Measurements from ENCODE around the gene SPEF1. TPM values are rescaled to one million over a fixed set of nuclear protein-coding genes. Genes with fewer than 3 reads are reported as not detected.

The SPEF1 gene
- total and polyA plus RNA-seq, 2 of the 13 experiments (the other 11 are each of a cell fraction or from before 2014, with no cell fraction given): 0.11 to 0.27 TPM

GRCh38 chr20:3749689-3750531 is 31.3 kb downstream of the SPEF1 start (continued):
- TF ChIP-seq MAX (IDR thresholded peaks at IDR 0.05): peak; percentile 53; the same call in 1 of the 2 replicates
- TF ChIP-seq YY1 (IDR thresholded peaks at IDR 0.05; ENCODE audit: insufficient read depth, insufficient replicate concordance, low read depth, low read length): peak; percentile 79
- TF ChIP-seq KDM5B (CRISPR knock-in tag; IDR thresholded peaks at IDR 0.05; ENCODE audit: borderline replicate concordance): peak; percentile 74
- TF ChIP-seq KLF12 (CRISPR knock-in tag; IDR thresholded peaks at IDR 0.05; ENCODE audit: borderline replicate concordance): peak; percentile 95
- peak; percentile 48; the same call in 1 of the 2 replicates for TF ChIP-seq ETV5 (CRISPR knock-in tag; IDR thresholded peaks at IDR 0.05; ENCODE audit: borderline replicate concordance)
- TF ChIP-seq POLR2G (IDR thresholded peaks at IDR 0.05; ENCODE audit: low read depth, low read length): peak; percentile 63
- peak; percentile 64 for TF ChIP-seq HDAC2 (CRISPR knock-in tag; IDR thresholded peaks at IDR 0.05)
- TF ChIP-seq FOXK1 (CRISPR knock-in tag; IDR thresholded peaks at IDR 0.05; ENCODE audit: borderline replicate concordance, low read depth): peak; percentile 14; the same call in 1 of the 2 replicates
- peak; percentile 72 for TF ChIP-seq HDAC1 (CRISPR knock-in tag; IDR thresholded peaks at IDR 0.05)
- peak; percentile 89 for TF ChIP-seq IKZF4 (CRISPR knock-in tag; IDR thresholded peaks at IDR 0.05; ENCODE audit: borderline replicate concordance, low read depth, not compliant biosample characterization)
- TF ChIP-seq, protein P1, sequence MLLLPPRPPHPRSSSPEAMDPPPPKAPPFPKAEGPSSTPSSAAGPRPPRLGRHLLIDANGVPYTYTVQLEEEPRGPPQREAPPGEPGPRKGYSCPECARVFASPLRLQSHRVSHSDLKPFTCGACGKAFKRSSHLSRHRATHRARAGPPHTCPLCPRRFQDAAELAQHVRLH (CRISPR knock-in tag; IDR thresholded peaks at IDR 0.05; ENCODE audit: borderline replicate concordance, low read depth): peak; percentile 57; the same call in 1 of the 2 replicates
- no peak for TF ChIP-seq ZNF34 (CRISPR knock-in tag; IDR thresholded peaks at IDR 0.05; ENCODE audit: borderline replicate concordance)
- peak; percentile 30; the same call in 1 of the 2 replicates for TF ChIP-seq KLF13 (CRISPR knock-in tag; IDR thresholded peaks at IDR 0.05)
- TF ChIP-seq HOXD1 (CRISPR knock-in tag; IDR thresholded peaks at IDR 0.05): peak; percentile 51; the same call in 1 of the 2 replicates
- TF ChIP-seq NR2F2 (IDR thresholded peaks at IDR 0.05; ENCODE audit: borderline replicate concordance, low read depth): no peak; the same call in 1 of the 2 replicates
- TF ChIP-seq MEIS2 (CRISPR knock-in tag; IDR thresholded peaks at IDR 0.05): peak; percentile 79; the same call in 1 of the 2 replicates
- TF ChIP-seq SMAD1 (CRISPR knock-in tag; IDR thresholded peaks at IDR 0.05; ENCODE audit: borderline replicate concordance, low read depth): peak; percentile 53; the same call in 1 of the 2 replicates
- TF ChIP-seq CENPX (CRISPR knock-in tag; IDR thresholded peaks at IDR 0.05): no peak
- TF ChIP-seq CBX5 (CRISPR knock-in tag; IDR thresholded peaks at IDR 0.05; ENCODE audit: borderline replicate concordance): 0 out of 2 replicates have a peak, but pooled peaks have one; percentile 46
- peak; percentile 52; the same call in 1 of the 2 replicates for TF ChIP-seq FOXO1 (CRISPR knock-in tag; IDR thresholded peaks at IDR 0.05)
- TF ChIP-seq KMT2A (CRISPR knock-in tag; IDR thresholded peaks at IDR 0.05): 0 out of 2 replicates have a peak, but pooled peaks have one; percentile 56
- peak; percentile 88 for TF ChIP-seq PATZ1 (CRISPR knock-in tag; IDR thresholded peaks at IDR 0.05)
- TF ChIP-seq YEATS4 (CRISPR knock-in tag; IDR thresholded peaks at IDR 0.05; ENCODE audit: borderline replicate concordance): peak; percentile 61
- TF ChIP-seq SAP130 (CRISPR knock-in tag; IDR thresholded peaks at IDR 0.05; ENCODE audit: low read depth): peak; percentile 40; the same call in 1 of the 2 replicates
- no peak for TF ChIP-seq NONO (IDR thresholded peaks at IDR 0.05)
- peak; percentile 96 for TF ChIP-seq NONO (CRISPR knock-in tag; conservative IDR thresholded peaks at IDR 0.05)
- TF ChIP-seq ZNF3 (CRISPR knock-in tag; IDR thresholded peaks at IDR 0.05): no peak
- peak; percentile 67; the same call in 1 of the 2 replicates for TF ChIP-seq ZNF724P (CRISPR knock-in tag; IDR thresholded peaks at IDR 0.05; ENCODE audit: borderline replicate concordance)
